Measurements from ENCODE around the gene NEIL3.

The NEIL3 gene

GRCh38 chr4:177321647-177322046 is 12.0 kb downstream of the NEIL3 start:
- ATAC-seq (no peak), DNase-seq (ENCODE audit: low spot score in 2 of 2) (no peak)
- H3K9me3 Mint-ChIP-seq: no peaks in the 10 kb centered on the region
- H3K4me1 Mint-ChIP-seq: peaks cover 37% of the 10 kb centered on the region
- H3K36me3 Mint-ChIP-seq: no peaks in the 10 kb centered on the region
- H3K27ac Mint-ChIP-seq: peak overlapping the region; percentile 48
- no peak overlapping the region for H3K4me3 Mint-ChIP-seq

DNA sequence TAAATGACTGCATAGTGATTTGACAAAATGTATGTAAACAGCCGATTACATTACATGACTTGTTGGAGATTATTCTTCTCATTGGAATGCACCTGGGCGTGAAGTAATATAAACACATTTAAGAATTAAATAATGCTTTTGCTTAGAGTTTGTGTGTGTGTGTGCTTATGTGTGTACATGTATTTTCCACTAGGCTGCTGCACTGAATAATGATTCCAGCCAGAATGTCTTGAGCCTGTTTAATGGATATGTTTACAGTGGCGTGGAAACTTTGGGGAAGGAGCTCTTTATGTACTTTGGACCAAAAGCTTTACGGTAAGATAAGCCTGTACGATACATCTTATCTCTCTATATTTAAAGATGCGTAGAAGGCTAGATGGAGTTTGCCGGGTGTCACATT is 12.6 kb downstream of the NEIL3 start:
- no peaks in the 10 kb centered on the region for H3K36me3 Mint-ChIP-seq
- ATAC-seq (no peak), DNase-seq (ENCODE audit: low spot score in 2 of 2) (no peak)
- no peaks in the 10 kb centered on the region for H3K9me3 Mint-ChIP-seq
- H3K27ac Mint-ChIP-seq: peak overlapping the region; percentile 48
- peaks cover 36% of the 10 kb centered on the region for H3K4me1 Mint-ChIP-seq
- H3K4me3 Mint-ChIP-seq: no peak overlapping the region

DNA sequence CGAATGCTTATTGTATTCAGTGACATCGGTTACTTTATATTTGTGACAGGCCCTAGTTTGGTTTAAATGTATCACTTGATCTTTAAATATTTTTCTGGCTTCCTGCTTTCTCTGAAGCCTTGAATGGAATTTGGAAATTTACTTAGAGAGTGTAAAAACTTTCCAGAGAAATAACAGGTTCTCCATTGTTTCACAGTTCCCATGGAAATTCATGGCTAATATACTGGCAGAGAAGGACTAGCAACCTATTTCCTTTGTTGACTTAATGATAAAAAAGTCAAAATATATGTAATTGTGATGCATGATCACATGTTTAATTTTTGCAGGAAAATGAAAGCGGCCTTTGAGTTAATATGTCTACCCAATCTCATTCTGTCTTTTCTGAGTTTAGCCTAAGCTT is 13.2 kb downstream of the NEIL3 start:
- Mint-ChIP-seq H3K4me3 (no peak overlapping the region), H3K9me3 (no peaks in the 10 kb centered on the region), H3K36me3 (no peaks in the 10 kb centered on the region), H3K4me1 (peaks cover 36% of the 10 kb centered on the region), H3K27ac (no peak overlapping the region)
- ATAC-seq: no peak
- DNase-seq (ENCODE audit: low spot score in 2 of 2): no peak

- ATAC-seq (no peak), DNase-seq (ENCODE audit: low spot score in 2 of 2) (no peak)
- no peak overlapping the region for H3K27ac Mint-ChIP-seq
- H3K9me3 Mint-ChIP-seq: no peaks in the 10 kb centered on the region
- peaks cover 41% of the 10 kb centered on the region for H3K4me1 Mint-ChIP-seq
- no peaks in the 10 kb centered on the region for H3K36me3 Mint-ChIP-seq
- H3K4me3 Mint-ChIP-seq: no peak overlapping the region
Observed at GRCh38 chr4:177323416-177323815, 13.7 kb downstream of the NEIL3 start.

- H3K4me1 Mint-ChIP-seq: peaks cover 15% of the 10 kb centered on the region
Observed at GRCh38 chr4:177332119-177332518, 22.4 kb downstream of the NEIL3 start.

GRCh38 chr4:177339477-177340374 is 30.1 kb downstream of the NEIL3 start:
- Mint-ChIP-seq H3K36me3 (peaks cover 5% of the 10 kb centered on the region), H3K27ac (no peak overlapping the region), H3K9me3 (no peaks in the 10 kb centered on the region), H3K4me3 (no peak overlapping the region), H3K4me1 (peaks cover 7% of the 10 kb centered on the region)
- peak; percentile 81 for ATAC-seq
- no peak for DNase-seq (ENCODE audit: low spot score in 2 of 2)

More at GRCh38 chr4:177332119-177332518, 22.4 kb downstream of the NEIL3 start:
- ATAC-seq: no peak
- DNase-seq (ENCODE audit: low spot score in 2 of 2): no peak
- H3K9me3 Mint-ChIP-seq: peaks cover 7% of the 10 kb centered on the region
- H3K36me3 Mint-ChIP-seq: no peaks in the 10 kb centered on the region
- no peak overlapping the region for H3K4me3 Mint-ChIP-seq
- no peak overlapping the region for H3K27ac Mint-ChIP-seq

DNA sequence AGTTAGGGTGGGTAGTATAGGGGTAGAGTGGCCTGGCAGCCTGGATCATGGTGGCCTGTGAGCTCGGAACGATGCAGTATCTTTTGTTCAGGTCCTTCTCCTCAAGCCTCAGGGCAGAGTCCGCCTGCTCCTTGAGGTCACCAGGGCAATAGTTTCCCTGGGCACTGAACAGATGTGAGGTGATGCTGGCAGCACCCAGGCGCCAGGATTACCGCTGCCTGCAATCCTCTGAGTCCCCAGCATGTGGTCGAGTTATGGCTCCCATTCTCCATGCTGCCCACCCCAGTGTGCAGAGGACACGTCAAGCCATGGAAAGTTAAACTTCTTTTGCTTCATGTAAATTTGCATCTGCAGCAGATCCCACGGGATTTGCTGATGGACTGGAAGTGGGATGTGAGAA is 38.7 kb downstream of the NEIL3 start:
- H3K9me3 Mint-ChIP-seq: no peaks in the 10 kb centered on the region
- H3K36me3 Mint-ChIP-seq: peaks cover 15% of the 10 kb centered on the region
- H3K27ac Mint-ChIP-seq: no peak overlapping the region

DNA sequence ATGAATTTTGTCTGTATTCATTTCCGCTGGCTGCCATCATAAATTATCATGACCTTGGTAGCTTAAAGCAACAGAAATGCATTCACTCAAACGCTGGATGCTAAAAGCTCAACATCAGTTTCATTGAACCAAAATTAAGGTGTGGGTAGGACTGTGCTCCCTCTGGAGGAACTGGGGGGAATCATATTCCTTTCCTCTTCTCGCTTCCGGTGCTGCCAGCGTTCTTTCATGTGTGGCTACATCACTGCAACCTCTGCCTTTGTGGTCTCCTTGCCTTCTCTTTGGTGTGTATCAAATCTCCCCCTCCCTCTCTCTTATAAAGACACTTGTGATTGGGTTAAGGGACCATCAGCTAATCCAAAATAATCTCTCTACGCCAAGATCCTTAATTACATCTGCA is 39.5 kb downstream of the NEIL3 start:
- H3K27ac Mint-ChIP-seq: no peak overlapping the region
- no peak for ATAC-seq
- no peaks in the 10 kb centered on the region for H3K4me1 Mint-ChIP-seq
- DNase-seq (ENCODE audit: low spot score in 2 of 2): no peak
- H3K4me3 Mint-ChIP-seq: no peak overlapping the region
- H3K9me3 Mint-ChIP-seq: no peaks in the 10 kb centered on the region
- H3K36me3 Mint-ChIP-seq: peaks cover 20% of the 10 kb centered on the region

More for the DNA sequence above, 38.7 kb downstream of the NEIL3 start:
- ATAC-seq (no peak), DNase-seq (ENCODE audit: low spot score in 2 of 2) (no peak)
- Mint-ChIP-seq H3K4me3 (no peak overlapping the region), H3K4me1 (no peaks in the 10 kb centered on the region)

DNA sequence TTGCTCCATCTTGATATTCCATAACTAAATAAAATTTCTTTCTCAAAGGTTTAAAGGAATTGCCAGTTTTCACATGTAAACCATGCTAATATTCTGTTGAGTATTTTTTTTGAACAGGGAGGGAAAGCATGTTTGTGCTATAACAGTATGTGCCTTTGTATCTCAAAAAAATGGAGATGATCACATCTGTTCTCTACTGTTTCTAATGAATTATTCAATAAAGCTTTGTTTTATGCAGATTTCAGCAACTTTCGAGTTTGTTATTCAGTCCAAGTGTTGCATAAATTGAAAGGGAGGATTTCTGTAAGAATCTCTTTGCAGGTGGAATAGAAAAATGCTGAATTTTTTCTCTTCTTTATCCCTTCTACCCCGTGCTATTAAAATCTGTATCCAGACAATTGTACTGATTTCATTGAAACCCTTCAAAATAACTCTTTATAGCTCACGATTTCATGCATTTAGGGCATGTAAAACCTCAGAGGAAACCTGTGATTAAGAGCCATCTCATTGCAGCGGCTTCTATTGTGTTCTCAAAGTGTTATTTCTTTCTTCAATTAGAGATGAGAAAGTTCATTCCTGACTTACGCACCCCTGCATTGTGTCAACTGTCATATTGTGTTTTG is 42.1 kb downstream of the NEIL3 start:
- DNase-seq (ENCODE audit: low spot score in 2 of 2): no peak
- H3K36me3 Mint-ChIP-seq: peaks cover 20% of the 10 kb centered on the region
- H3K4me1 Mint-ChIP-seq: no peaks in the 10 kb centered on the region
- H3K27ac Mint-ChIP-seq: no peak overlapping the region
- ATAC-seq: no peak
- no peak overlapping the region for H3K4me3 Mint-ChIP-seq
- H3K9me3 Mint-ChIP-seq: no peaks in the 10 kb centered on the region

DNA sequence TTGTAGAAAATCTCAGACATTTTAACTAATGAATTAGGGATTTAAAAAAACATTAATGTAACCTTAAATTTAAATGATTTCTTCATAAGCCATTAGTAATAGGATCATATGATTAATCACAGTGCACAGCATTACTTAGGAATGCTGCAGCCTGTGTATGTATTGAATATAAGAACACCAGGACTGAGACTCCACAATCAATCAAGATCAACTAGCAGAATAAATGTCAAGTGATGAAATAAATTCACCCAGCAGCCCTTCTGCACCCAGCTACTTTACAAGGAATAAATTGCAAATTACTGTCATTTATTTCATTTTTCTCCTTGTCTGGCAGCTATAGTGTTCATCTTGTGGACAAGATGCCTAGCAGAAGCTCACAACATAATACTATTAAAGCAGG is 46.5 kb downstream of the NEIL3 start:
- no peak for DNase-seq (ENCODE audit: low spot score in 2 of 2)
- peaks cover 8% of the 10 kb centered on the region for H3K36me3 Mint-ChIP-seq

DNA sequence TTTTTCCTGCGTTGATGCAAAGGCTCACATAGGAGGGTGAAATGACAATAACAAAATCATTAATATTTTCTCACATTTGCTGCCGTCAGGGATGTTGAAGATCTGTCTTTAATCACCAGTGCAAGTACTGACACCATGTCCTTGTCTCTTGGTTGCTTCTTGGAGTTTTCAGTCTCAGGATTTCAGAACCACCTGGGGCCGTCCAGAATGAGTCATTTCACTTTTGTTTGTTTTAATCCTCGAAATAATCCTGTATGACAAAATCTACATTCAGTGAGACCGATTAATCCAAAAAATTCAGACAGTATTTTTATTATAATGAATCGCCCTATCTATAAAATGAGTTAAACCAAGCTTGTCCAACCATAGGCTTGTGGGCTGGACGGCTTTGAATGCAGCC is 47.2 kb downstream of the NEIL3 start:
- H3K9me3 Mint-ChIP-seq: no peaks in the 10 kb centered on the region
- H3K4me3 Mint-ChIP-seq: no peak overlapping the region
- peaks cover 8% of the 10 kb centered on the region for H3K36me3 Mint-ChIP-seq
- ATAC-seq (no peak), DNase-seq (ENCODE audit: low spot score in 2 of 2) (no peak)
- no peak overlapping the region for H3K27ac Mint-ChIP-seq
- no peaks in the 10 kb centered on the region for H3K4me1 Mint-ChIP-seq

More for the DNA sequence above, 46.5 kb downstream of the NEIL3 start:
- Mint-ChIP-seq H3K9me3 (no peaks in the 10 kb centered on the region), H3K27ac (no peak overlapping the region), H3K4me3 (no peak overlapping the region), H3K4me1 (no peaks in the 10 kb centered on the region)
- no peak for ATAC-seq

GRCh38 chr4:177367336-177367735 is 57.7 kb downstream of the NEIL3 start:
- H3K4me1 Mint-ChIP-seq: no peaks in the 10 kb centered on the region
- DNase-seq (ENCODE audit: low spot score in 2 of 2): no peak
- H3K9me3 Mint-ChIP-seq: no peaks in the 10 kb centered on the region
- ATAC-seq: peak; percentile 57
- no peak overlapping the region for H3K27ac Mint-ChIP-seq
- H3K4me3 Mint-ChIP-seq: no peak overlapping the region
- H3K36me3 Mint-ChIP-seq: peaks cover 5% of the 10 kb centered on the region

GRCh38 chr4:177369372-177369771 is 59.7 kb downstream of the NEIL3 start:
- no peak overlapping the region for H3K4me3 Mint-ChIP-seq
- no peaks in the 10 kb centered on the region for H3K4me1 Mint-ChIP-seq
- no peak overlapping the region for H3K27ac Mint-ChIP-seq
- no peak for ATAC-seq
- peaks cover 2% of the 10 kb centered on the region for H3K36me3 Mint-ChIP-seq
- DNase-seq (ENCODE audit: low spot score in 2 of 2): no peak
- no peaks in the 10 kb centered on the region for H3K9me3 Mint-ChIP-seq

GRCh38 chr4:177371461-177371860 is 61.8 kb downstream of the NEIL3 start:
- ATAC-seq: no peak
- Mint-ChIP-seq H3K4me3 (no peak overlapping the region), H3K4me1 (no peaks in the 10 kb centered on the region), H3K36me3 (no peaks in the 10 kb centered on the region), H3K27ac (no peak overlapping the region), H3K9me3 (no peaks in the 10 kb centered on the region)
- DNase-seq (ENCODE audit: low spot score in 2 of 2): no peak

DNA sequence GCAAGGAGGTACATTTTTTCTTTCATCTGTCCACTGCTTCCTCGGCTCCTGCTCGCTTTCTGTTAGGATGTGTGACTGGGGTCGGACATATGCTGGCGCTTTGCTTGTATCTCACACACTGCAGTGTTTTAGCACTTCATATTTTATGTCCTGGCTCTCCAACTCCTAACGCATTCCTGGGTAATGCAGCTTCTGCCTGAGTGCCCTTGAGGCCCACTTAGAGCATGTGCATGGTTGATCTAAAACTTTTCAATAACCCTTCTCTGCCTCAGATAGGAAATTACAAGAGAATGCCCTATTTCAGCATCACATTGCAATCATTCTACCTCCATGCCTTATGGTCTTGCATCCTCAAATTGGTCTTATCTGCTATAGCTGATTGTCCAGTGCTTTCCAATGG is 65.3 kb downstream of the NEIL3 start:
- no peak for ATAC-seq

DNA sequence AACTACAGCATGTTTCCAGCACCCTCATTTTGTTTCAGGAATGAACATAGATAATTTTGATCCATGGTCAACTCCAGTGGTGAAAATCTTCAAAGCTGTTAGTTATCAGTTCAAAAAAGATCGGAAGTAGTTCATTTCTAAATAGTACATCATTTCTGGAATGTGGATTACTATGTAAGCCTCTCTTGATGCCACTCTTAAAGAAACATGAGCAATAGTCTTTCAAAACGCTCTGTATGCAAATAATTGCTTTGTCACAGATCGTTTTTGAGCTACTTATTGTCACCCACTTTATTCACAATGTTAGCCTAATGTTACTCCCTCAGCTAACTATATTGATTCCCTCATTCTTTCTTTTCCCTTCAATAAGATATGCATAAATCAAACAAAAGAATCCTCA is 65.7 kb downstream of the NEIL3 start:
- ATAC-seq (no peak), DNase-seq (ENCODE audit: low spot score in 2 of 2) (no peak)
- no peaks in the 10 kb centered on the region for H3K9me3 Mint-ChIP-seq
- H3K4me1 Mint-ChIP-seq: no peaks in the 10 kb centered on the region
- no peak overlapping the region for H3K4me3 Mint-ChIP-seq
- H3K36me3 Mint-ChIP-seq: no peaks in the 10 kb centered on the region
- no peak overlapping the region for H3K27ac Mint-ChIP-seq

More for the DNA sequence above, 65.3 kb downstream of the NEIL3 start:
- no peak for DNase-seq (ENCODE audit: low spot score in 2 of 2)
- no peaks in the 10 kb centered on the region for H3K4me1 Mint-ChIP-seq
- H3K9me3 Mint-ChIP-seq: no peaks in the 10 kb centered on the region
- H3K36me3 Mint-ChIP-seq: no peaks in the 10 kb centered on the region
- H3K4me3 Mint-ChIP-seq: no peak overlapping the region
- H3K27ac Mint-ChIP-seq: no peak overlapping the region

Data from stimulated activated effector memory CD8-positive, alpha-beta T cell treated with anti-CD3 and anti-CD28 coated beads, Interleukin-12 subunit alpha, Interleukin-12 subunit beta, amount 100 ng/mL, for 72 hours (primary cell).